Glutamatergic neuron (in vitro differentiated cells): ENCODE results near the gene KCNN3. TPM values are rescaled to one million over a fixed set of nuclear protein-coding genes. Genes with fewer than 3 reads are reported as not detected.

Source experiments
- DNase-seq: peaks from one replicate; pipeline ENCODE4 v3.0.0; 2022
- H3K27ac Mint-ChIP-seq: one replicate; pipeline ENCODE4 v1.8.0; 2020; ENCODE audit warnings: mild to moderate bottlenecking, mixed read lengths, inconsistent platforms; ENCODE audit not compliant: unreplicated experiment
- H3K27me3 Mint-ChIP-seq: one replicate; pipeline ENCODE4 v1.8.0; 2020; ENCODE audit warnings: mild to moderate bottlenecking, moderate library complexity, mixed read lengths, inconsistent platforms; ENCODE audit not compliant: unreplicated experiment
- H3K36me3 Mint-ChIP-seq: one replicate; pipeline ENCODE4 v1.8.0; 2020; ENCODE audit warnings: mild to moderate bottlenecking, mixed read lengths, inconsistent platforms; ENCODE audit not compliant: unreplicated experiment
- H3K4me1 Mint-ChIP-seq: one replicate; pipeline ENCODE4 v1.8.0; 2020; ENCODE audit warnings: mild to moderate bottlenecking, low read depth, mixed read lengths, inconsistent platforms; ENCODE audit not compliant: unreplicated experiment
- H3K4me3 Mint-ChIP-seq: one replicate; pipeline ENCODE4 v1.8.0; 2020; ENCODE audit warnings: mild to moderate bottlenecking, mixed read lengths, inconsistent platforms; ENCODE audit not compliant: unreplicated experiment
- H3K9me3 Mint-ChIP-seq: one replicate; pipeline ENCODE4 v1.8.0; 2020; ENCODE audit warnings: mild to moderate bottlenecking, moderate library complexity, mixed read lengths, inconsistent platforms; ENCODE audit not compliant: unreplicated experiment
- total RNA-seq: library from RNA; stranded (reverse); fragmentation: NEBNext Ultra II Directional; extraction: Animal tissue kit (Norgen Biotek cat#: 25700); gene quantifications from one replicate; pipeline ENCODE4 v1.2.1, GENCODE V29; 2021; ENCODE audit not compliant: unreplicated experiment
- TF ChIP-seq, protein P1 (sequence below): fragments of 200-600 bp; sonication (generic); IDR thresholded peaks from one replicate; pipeline ENCODE4 v1.5.0; 2021; ENCODE audit not compliant: partially characterized antibody, unreplicated experiment

The KCNN3 gene
- total RNA-seq, 1 donor from 2014 or later: 3.8 TPM

- no peak for DNase-seq
- Mint-ChIP-seq H3K4me1 (peaks cover 61% of the 10 kb centered on the region), H3K9me3 (no peaks in the 10 kb centered on the region), H3K27me3 (peaks cover 12% of the 10 kb centered on the region), H3K27ac (no peak overlapping the region), H3K4me3 (no peak overlapping the region), H3K36me3 (no peaks in the 10 kb centered on the region)
- TF ChIP-seq, protein P1, sequence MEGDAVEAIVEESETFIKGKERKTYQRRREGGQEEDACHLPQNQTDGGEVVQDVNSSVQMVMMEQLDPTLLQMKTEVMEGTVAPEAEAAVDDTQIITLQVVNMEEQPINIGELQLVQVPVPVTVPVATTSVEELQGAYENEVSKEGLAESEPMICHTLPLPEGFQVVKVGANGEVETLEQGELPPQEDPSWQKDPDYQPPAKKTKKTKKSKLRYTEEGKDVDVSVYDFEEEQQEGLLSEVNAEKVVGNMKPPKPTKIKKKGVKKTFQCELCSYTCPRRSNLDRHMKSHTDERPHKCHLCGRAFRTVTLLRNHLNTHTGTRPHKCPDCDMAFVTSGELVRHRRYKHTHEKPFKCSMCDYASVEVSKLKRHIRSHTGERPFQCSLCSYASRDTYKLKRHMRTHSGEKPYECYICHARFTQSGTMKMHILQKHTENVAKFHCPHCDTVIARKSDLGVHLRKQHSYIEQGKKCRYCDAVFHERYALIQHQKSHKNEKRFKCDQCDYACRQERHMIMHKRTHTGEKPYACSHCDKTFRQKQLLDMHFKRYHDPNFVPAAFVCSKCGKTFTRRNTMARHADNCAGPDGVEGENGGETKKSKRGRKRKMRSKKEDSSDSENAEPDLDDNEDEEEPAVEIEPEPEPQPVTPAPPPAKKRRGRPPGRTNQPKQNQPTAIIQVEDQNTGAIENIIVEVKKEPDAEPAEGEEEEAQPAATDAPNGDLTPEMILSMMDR: no peak
Measured at GRCh38 chr1:154864189-154864975, 5.7 kb downstream of the KCNN3 start.

- TF ChIP-seq, protein P1: peak; percentile 87
- H3K4me1 Mint-ChIP-seq: peaks cover 53% of the 10 kb centered on the region
- H3K4me3 Mint-ChIP-seq: peak overlapping the region; percentile 68
- DNase-seq: peak; percentile 79
- peak overlapping the region; percentile 60 for H3K27ac Mint-ChIP-seq
- no peaks in the 10 kb centered on the region for H3K36me3 Mint-ChIP-seq
- H3K9me3 Mint-ChIP-seq: no peaks in the 10 kb centered on the region
- peaks cover 11% of the 10 kb centered on the region for H3K27me3 Mint-ChIP-seq
Measured at GRCh38 chr1:154863315-154864174, 6.5 kb downstream of the KCNN3 start.

- H3K4me1 Mint-ChIP-seq: peaks cover 46% of the 10 kb centered on the region
- TF ChIP-seq, protein P1: no peak
- H3K27ac Mint-ChIP-seq: peak overlapping the region; percentile 31
- peak; percentile 68 for DNase-seq
- no peaks in the 10 kb centered on the region for H3K36me3 Mint-ChIP-seq
- H3K4me3 Mint-ChIP-seq: peak overlapping the region; percentile 44
- H3K27me3 Mint-ChIP-seq: peaks cover 9% of the 10 kb centered on the region
- no peaks in the 10 kb centered on the region for H3K9me3 Mint-ChIP-seq
Measured at GRCh38 chr1:154862907-154863306, 7.2 kb downstream of the KCNN3 start.

- Mint-ChIP-seq H3K27ac (peak overlapping the region; percentile 62), H3K4me1 (peaks cover 46% of the 10 kb centered on the region), H3K27me3 (peaks cover 11% of the 10 kb centered on the region), H3K36me3 (no peaks in the 10 kb centered on the region), H3K4me3 (peak overlapping the region; percentile 61), H3K9me3 (peaks cover 2% of the 10 kb centered on the region)
- TF ChIP-seq, protein P1: no peak
- DNase-seq: no peak
Measured at GRCh38 chr1:154861607-154862094, 8.4 kb downstream of the KCNN3 start.
